HepG2 (cell line): Measurements from ENCODE around the gene GRAMD1A.

ENCODE experiments used
- ADNP ChIP-seq: sonication (generic); formaldehyde crosslinking; IDR thresholded peaks from 2 replicates; pipeline ENCODE4 v1.4.0; 2020; ENCODE audit warnings: missing genetic modification reagents
- GABPA ChIP-seq, 2 experiments: IDR thresholded peaks; 2 replicates each; pipeline ENCODE4 v1.6.1; 2011 to 2016; ENCODE audit warnings: low read depth in 2 of 2, low read length in 1 of 2, missing biosample characterization in 1 of 2, missing genetic modification characterization in 1 of 2
- HOXA7 ChIP-seq: sonication (generic); formaldehyde crosslinking; IDR thresholded peaks from 2 replicates; pipeline ENCODE4 v1.8.1; 2022; ENCODE audit warnings: mild to moderate bottlenecking, missing genetic modification reagents, moderate library complexity
- MIXL1 ChIP-seq: IDR thresholded peaks from 2 replicates; pipeline ENCODE4 v1.6.1; 2016
- POLR2A ChIP-seq, 2 experiments: IDR thresholded peaks; 2 replicates each; pipeline ENCODE4 v1.6.1; 2011; ENCODE audit warnings: low read depth in 2 of 2, low read length in 2 of 2, mild to moderate bottlenecking in 1 of 2, moderate library complexity in 1 of 2; ENCODE audit not compliant: insufficient read depth in 1 of 2
- RFX5 ChIP-seq: IDR thresholded peaks from 2 replicates; pipeline ENCODE4 v1.6.1; 2011; ENCODE audit warnings: low read depth, low read length, improper control_type of control experiment
- RNF2 ChIP-seq: fragments of 450-650 bp; conservative IDR thresholded peaks from 2 replicates; pipeline ENCODE4 v1.6.1; 2016; ENCODE audit warnings: low read depth
- ZNF644 ChIP-seq: IDR thresholded peaks from 2 replicates; pipeline ENCODE4 v1.6.1; 2016; ENCODE audit warnings: low read depth
- TF ChIP-seq, protein P1 (sequence below): sonication (generic); formaldehyde crosslinking; IDR thresholded peaks from 2 replicates; pipeline ENCODE4 v1.4.0; 2020; ENCODE audit warnings: missing genetic modification reagents, borderline replicate concordance
- TF ChIP-seq, protein P2 (sequence below): sonication (generic); formaldehyde crosslinking; IDR thresholded peaks from 2 replicates; pipeline ENCODE4 v1.4.0; 2020; ENCODE audit warnings: mild to moderate bottlenecking, missing genetic modification reagents
- TF ChIP-seq, protein P3 (sequence below): sonication (generic); formaldehyde crosslinking; IDR thresholded peaks from 2 replicates; pipeline ENCODE4 v1.8.0; 2022; ENCODE audit warnings: low read depth, missing genetic modification reagents
- TF ChIP-seq, protein P4 (sequence below): sonication (generic); formaldehyde crosslinking; IDR thresholded peaks from 2 replicates; pipeline ENCODE4 v1.5.0; 2020; ENCODE audit warnings: mild to moderate bottlenecking, missing genetic modification reagents, moderate library complexity
- TF ChIP-seq, protein P5 (sequence below): sonication (generic); formaldehyde crosslinking; conservative IDR thresholded peaks from 2 replicates; pipeline ENCODE4 v1.8.0; 2022; ENCODE audit warnings: mild to moderate bottlenecking, moderate library complexity, missing genetic modification reagents

DNA sequence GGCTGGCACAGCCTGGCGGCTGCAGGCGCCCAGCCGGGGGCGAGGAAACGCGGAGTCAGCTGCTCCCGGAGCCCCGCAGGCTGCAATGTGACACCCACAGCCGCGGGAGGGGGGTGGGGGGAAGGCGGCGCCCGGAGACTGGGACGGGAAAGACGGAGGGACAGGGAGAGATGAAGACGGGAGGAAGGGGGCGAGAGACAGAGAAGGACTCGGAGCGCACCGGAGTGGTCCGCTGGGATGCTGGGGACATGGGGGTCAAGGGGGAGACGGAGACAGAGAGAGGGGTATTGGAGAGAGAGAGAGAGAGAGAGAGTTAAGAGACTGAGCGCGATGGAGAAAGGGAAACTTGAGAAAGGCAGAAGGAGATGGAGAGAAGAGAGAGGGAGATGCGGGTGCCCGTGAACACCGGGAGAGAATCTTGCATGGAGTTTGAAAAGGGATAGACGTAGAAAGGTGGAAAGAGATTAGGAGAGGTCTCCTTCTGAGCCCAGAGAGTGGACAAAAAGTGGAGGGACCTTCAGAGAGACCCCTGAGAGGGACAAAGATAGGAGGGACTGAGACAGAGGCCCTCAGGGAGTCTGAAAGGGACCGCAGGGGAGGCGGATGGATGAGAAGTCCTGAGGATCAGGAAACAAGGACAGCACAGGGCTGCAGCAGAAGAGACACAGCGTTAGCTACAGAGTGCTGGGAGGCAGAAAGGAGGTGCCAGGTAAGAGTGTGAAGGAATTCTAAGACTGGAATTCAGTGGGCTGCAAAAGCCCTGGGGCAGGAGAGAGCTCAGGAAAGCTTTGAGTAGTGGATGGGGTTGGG, 31.2 kb downstream of the GRAMD1A start:
- TF ChIP-seq HOXA7 (CRISPR knock-in tag) (no peak), GABPA (IDR thresholded peaks at IDR 0.05; ENCODE audit: low read depth, low read length) (no peak), GABPA (CRISPR knock-in tag; IDR thresholded peaks at IDR 0.05; ENCODE audit: low read depth) (no peak), RFX5 (no peak), ZNF644 (CRISPR knock-in tag) (no peak), RNF2 (no peak), ADNP (CRISPR knock-in tag) (no peak), POLR2A (IDR thresholded peaks at IDR 0.05; ENCODE audit: insufficient read depth in 1 of 2, low read depth in 2 of 2, low read length in 2 of 2) (no peak), MIXL1 (CRISPR knock-in tag) (no peak)
- TF ChIP-seq, protein P1, sequence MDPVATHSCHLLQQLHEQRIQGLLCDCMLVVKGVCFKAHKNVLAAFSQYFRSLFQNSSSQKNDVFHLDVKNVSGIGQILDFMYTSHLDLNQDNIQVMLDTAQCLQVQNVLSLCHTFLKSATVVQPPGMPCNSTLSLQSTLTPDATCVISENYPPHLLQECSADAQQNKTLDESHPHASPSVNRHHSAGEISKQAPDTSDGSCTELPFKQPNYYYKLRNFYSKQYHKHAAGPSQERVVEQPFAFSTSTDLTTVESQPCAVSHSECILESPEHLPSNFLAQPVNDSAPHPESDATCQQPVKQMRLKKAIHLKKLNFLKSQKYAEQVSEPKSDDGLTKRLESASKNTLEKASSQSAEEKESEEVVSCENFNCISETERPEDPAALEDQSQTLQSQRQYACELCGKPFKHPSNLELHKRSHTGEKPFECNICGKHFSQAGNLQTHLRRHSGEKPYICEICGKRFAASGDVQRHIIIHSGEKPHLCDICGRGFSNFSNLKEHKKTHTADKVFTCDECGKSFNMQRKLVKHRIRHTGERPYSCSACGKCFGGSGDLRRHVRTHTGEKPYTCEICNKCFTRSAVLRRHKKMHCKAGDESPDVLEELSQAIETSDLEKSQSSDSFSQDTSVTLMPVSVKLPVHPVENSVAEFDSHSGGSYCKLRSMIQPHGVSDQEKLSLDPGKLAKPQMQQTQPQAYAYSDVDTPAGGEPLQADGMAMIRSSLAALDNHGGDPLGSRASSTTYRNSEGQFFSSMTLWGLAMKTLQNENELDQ (CRISPR knock-in tag): no peak
- TF ChIP-seq, protein P2, sequence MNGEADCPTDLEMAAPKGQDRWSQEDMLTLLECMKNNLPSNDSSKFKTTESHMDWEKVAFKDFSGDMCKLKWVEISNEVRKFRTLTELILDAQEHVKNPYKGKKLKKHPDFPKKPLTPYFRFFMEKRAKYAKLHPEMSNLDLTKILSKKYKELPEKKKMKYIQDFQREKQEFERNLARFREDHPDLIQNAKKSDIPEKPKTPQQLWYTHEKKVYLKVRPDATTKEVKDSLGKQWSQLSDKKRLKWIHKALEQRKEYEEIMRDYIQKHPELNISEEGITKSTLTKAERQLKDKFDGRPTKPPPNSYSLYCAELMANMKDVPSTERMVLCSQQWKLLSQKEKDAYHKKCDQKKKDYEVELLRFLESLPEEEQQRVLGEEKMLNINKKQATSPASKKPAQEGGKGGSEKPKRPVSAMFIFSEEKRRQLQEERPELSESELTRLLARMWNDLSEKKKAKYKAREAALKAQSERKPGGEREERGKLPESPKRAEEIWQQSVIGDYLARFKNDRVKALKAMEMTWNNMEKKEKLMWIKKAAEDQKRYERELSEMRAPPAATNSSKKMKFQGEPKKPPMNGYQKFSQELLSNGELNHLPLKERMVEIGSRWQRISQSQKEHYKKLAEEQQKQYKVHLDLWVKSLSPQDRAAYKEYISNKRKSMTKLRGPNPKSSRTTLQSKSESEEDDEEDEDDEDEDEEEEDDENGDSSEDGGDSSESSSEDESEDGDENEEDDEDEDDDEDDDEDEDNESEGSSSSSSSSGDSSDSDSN (CRISPR knock-in tag): no peak
- TF ChIP-seq, protein P3, sequence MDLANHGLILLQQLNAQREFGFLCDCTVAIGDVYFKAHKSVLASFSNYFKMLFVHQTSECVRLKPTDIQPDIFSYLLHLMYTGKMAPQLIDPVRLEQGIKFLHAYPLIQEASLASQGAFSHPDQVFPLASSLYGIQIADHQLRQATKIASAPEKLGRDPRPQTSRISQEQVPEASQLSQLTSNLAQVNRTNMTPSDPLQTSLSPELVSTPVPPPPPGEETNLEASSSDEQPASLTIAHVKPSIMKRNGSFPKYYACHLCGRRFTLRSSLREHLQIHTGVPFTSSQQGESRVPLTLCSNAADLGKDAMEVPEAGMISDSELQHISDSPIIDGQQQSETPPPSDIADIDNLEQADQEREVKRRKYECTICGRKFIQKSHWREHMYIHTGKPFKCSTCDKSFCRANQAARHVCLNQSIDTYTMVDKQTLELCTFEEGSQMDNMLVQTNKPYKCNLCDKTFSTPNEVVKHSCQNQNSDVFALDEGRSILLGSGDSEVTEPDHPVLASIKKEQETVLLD (CRISPR knock-in tag): no peak
- TF ChIP-seq, protein P4, sequence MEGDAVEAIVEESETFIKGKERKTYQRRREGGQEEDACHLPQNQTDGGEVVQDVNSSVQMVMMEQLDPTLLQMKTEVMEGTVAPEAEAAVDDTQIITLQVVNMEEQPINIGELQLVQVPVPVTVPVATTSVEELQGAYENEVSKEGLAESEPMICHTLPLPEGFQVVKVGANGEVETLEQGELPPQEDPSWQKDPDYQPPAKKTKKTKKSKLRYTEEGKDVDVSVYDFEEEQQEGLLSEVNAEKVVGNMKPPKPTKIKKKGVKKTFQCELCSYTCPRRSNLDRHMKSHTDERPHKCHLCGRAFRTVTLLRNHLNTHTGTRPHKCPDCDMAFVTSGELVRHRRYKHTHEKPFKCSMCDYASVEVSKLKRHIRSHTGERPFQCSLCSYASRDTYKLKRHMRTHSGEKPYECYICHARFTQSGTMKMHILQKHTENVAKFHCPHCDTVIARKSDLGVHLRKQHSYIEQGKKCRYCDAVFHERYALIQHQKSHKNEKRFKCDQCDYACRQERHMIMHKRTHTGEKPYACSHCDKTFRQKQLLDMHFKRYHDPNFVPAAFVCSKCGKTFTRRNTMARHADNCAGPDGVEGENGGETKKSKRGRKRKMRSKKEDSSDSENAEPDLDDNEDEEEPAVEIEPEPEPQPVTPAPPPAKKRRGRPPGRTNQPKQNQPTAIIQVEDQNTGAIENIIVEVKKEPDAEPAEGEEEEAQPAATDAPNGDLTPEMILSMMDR (CRISPR knock-in tag): no peak
- TF ChIP-seq, protein P5, sequence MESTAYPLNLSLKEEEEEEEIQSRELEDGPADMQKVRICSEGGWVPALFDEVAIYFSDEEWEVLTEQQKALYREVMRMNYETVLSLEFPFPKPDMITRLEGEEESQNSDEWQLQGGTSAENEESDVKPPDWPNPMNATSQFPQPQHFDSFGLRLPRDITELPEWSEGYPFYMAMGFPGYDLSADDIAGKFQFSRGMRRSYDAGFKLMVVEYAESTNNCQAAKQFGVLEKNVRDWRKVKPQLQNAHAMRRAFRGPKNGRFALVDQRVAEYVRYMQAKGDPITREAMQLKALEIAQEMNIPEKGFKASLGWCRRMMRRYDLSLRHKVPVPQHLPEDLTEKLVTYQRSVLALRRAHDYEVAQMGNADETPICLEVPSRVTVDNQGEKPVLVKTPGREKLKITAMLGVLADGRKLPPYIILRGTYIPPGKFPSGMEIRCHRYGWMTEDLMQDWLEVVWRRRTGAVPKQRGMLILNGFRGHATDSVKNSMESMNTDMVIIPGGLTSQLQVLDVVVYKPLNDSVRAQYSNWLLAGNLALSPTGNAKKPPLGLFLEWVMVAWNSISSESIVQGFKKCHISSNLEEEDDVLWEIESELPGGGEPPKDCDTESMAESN (CRISPR knock-in tag): no peak
